ENCODE measurements around the gene ARID1B.

The ARID1B gene

GRCh38 chr6:156954191-156954590, 177.0 kb downstream of the ARID1B start:
- H3K36me3 ChIP-seq (ENCODE audit: insufficient read depth, low read length): no peaks in the 10 kb centered on the region
- no peaks in the 10 kb centered on the region for H4K20me1 ChIP-seq (ENCODE audit: insufficient read depth, low read length)
- peak overlapping the region; percentile 16; the same call in 1 of the 2 replicates for H3K9ac ChIP-seq (ENCODE audit: low read length)
- no peaks in the 10 kb centered on the region for H3K27me3 ChIP-seq (ENCODE audit: insufficient read depth, low read length)
- H3K27ac ChIP-seq (ENCODE audit: low read depth, low read length, poor library complexity, severe bottlenecking): peak overlapping the region; percentile 31
- no peak overlapping the region for H2AFZ ChIP-seq (ENCODE audit: low read length)
- TF ChIP-seq EZH2 (IDR thresholded peaks at IDR 0.05; ENCODE audit: borderline replicate concordance, low read length): no peak
- no peak for TF ChIP-seq CTCF (IDR thresholded peaks at IDR 0.05; ENCODE audit: low read length)
- no peaks in the 10 kb centered on the region for H3F3A ChIP-seq (ENCODE audit: insufficient read depth, low read length)
- H3K4me2 ChIP-seq (ENCODE audit: low read length): no peak overlapping the region
- H3K4me1 ChIP-seq (ENCODE audit: insufficient read depth, low read length, severe bottlenecking): peaks cover 75% of the 10 kb centered on the region
- H3K9me3 ChIP-seq (ENCODE audit: low read length): no peaks in the 10 kb centered on the region
- no peaks in the 10 kb centered on the region for H3K9me2 ChIP-seq (ENCODE audit: low read depth, low read length)
- no peak overlapping the region for H3K4me3 ChIP-seq (ENCODE audit: low read depth, low read length, poor library complexity, severe bottlenecking)
- peaks cover 86% of the 10 kb centered on the region for H3K79me2 ChIP-seq (ENCODE audit: insufficient read depth, low read length)

GRCh38 chr6:156954816-156955215, 177.6 kb downstream of the ARID1B start:
- Histone ChIP-seq H3K9me2 (ENCODE audit: low read depth, low read length) (no peaks in the 10 kb centered on the region), H4K20me1 (ENCODE audit: insufficient read depth, low read length) (no peaks in the 10 kb centered on the region), H3K27ac (ENCODE audit: low read depth, low read length, poor library complexity, severe bottlenecking) (peak overlapping the region; percentile 31), H3K4me1 (ENCODE audit: insufficient read depth, low read length, severe bottlenecking) (peaks cover 76% of the 10 kb centered on the region), H3K4me3 (ENCODE audit: low read depth, low read length, poor library complexity, severe bottlenecking) (no peak overlapping the region), H3K9me3 (ENCODE audit: low read length) (no peaks in the 10 kb centered on the region), H3F3A (ENCODE audit: insufficient read depth, low read length) (no peaks in the 10 kb centered on the region), H3K36me3 (ENCODE audit: insufficient read depth, low read length) (no peaks in the 10 kb centered on the region), H3K27me3 (ENCODE audit: insufficient read depth, low read length) (no peaks in the 10 kb centered on the region), H3K4me2 (ENCODE audit: low read length) (no peak overlapping the region), H2AFZ (ENCODE audit: low read length) (no peak overlapping the region), H3K79me2 (ENCODE audit: insufficient read depth, low read length) (peaks cover 85% of the 10 kb centered on the region), H3K9ac (ENCODE audit: low read length) (no peak overlapping the region; the same call in 1 of the 2 replicates)
- TF ChIP-seq EZH2 (IDR thresholded peaks at IDR 0.05; ENCODE audit: borderline replicate concordance, low read length) (no peak), CTCF (IDR thresholded peaks at IDR 0.05; ENCODE audit: low read length) (no peak)

- Histone ChIP-seq H3K4me3 (ENCODE audit: low read depth, low read length, poor library complexity, severe bottlenecking) (no peak overlapping the region), H3K4me1 (ENCODE audit: insufficient read depth, low read length, severe bottlenecking) (peaks cover 80% of the 10 kb centered on the region), H3K9me3 (ENCODE audit: low read length) (no peaks in the 10 kb centered on the region), H3F3A (ENCODE audit: insufficient read depth, low read length) (no peaks in the 10 kb centered on the region), H3K9ac (ENCODE audit: low read length) (no peak overlapping the region), H3K36me3 (ENCODE audit: insufficient read depth, low read length) (no peaks in the 10 kb centered on the region), H3K9me2 (ENCODE audit: low read depth, low read length) (no peaks in the 10 kb centered on the region), H3K27ac (ENCODE audit: low read depth, low read length, poor library complexity, severe bottlenecking) (peak overlapping the region; percentile 31), H2AFZ (ENCODE audit: low read length) (no peak overlapping the region), H3K27me3 (ENCODE audit: insufficient read depth, low read length) (no peaks in the 10 kb centered on the region), H3K4me2 (ENCODE audit: low read length) (no peak overlapping the region), H3K79me2 (ENCODE audit: insufficient read depth, low read length) (peaks cover 80% of the 10 kb centered on the region), H4K20me1 (ENCODE audit: insufficient read depth, low read length) (no peaks in the 10 kb centered on the region)
- TF ChIP-seq CTCF (IDR thresholded peaks at IDR 0.05; ENCODE audit: low read length): no peak
- no peak for TF ChIP-seq EZH2 (IDR thresholded peaks at IDR 0.05; ENCODE audit: borderline replicate concordance, low read length)
These were observed 178.5 kb downstream of the ARID1B start for GRCh38 chr6:156955494-156956183.

Data from OCI-LY1 (cell line).